ENCODE data around the gene CDKN2AIP. TPM values are rescaled to one million over a fixed set of nuclear protein-coding genes. Genes with fewer than 3 reads are reported as not detected.
"Not testable (repeated sequence)": the region's sequence is repeated elsewhere in the genome, so short reads cannot be mapped to it uniquely, and the experiment has no call there.

The CDKN2AIP gene
- total RNA-seq, 2 experiments from 2014 or later = 25.2 to 25.9 TPM

- ChIA-PET POLR2A (no interaction called here), CTCF (no interaction called here)
Measured at GRCh38 chr4:183438458-183439113, 5.8 kb upstream of the CDKN2AIP start.

GRCh38 chr4:183441276-183441675 is 3.2 kb upstream of the CDKN2AIP start:
- POLR2A ChIA-PET = no interaction called here
- CTCF ChIA-PET = no interaction called here

- POLR2A ChIA-PET = interaction anchor here (0.7 to 1.3 kb wide), 5 partner anchors 13 to 1765 kb away, joined by 3 to 5 read pairs (median 4); partner anchors contain the start of genes RWDD4 and TRAPPC11
- CTCF ChIA-PET = interaction anchor here (1.1 to 1.7 kb wide), 3 partner anchors 36 to 62 kb away, joined by 3 to 8 read pairs (median 4); no protein-coding TSS in a partner anchor
Measured at GRCh38 chr4:183443655-183444213, 702 bp upstream of the CDKN2AIP start.

- POLR2A ChIA-PET = interaction anchor here (1.2 to 1.5 kb wide), 2 partner anchors 10 to 60 kb away, joined by 3 to 7 read pairs; partner anchors contain the start of gene ING2
- CTCF ChIA-PET = no interaction called here
Measured at GRCh38 chr4:183445097-183445428, 627 bp downstream of the CDKN2AIP start.

GRCh38 chr4:183447646-183448045 is 3.2 kb downstream of the CDKN2AIP start:
- CTCF ChIA-PET = no interaction called here
- POLR2A ChIA-PET = no interaction called here

GRCh38 chr4:183448436-183448835 is 4.0 kb downstream of the CDKN2AIP start:
- ChIA-PET POLR2A (no interaction called here), CTCF (no interaction called here)

GRCh38 chr4:183449193-183449882 is 4.9 kb downstream of the CDKN2AIP start:
- CTCF ChIA-PET = no interaction called here
- POLR2A ChIA-PET = no interaction called here

- ChIA-PET POLR2A (no interaction called here), CTCF (no interaction called here)
Measured at GRCh38 chr4:183450108-183450507, 5.7 kb downstream of the CDKN2AIP start.

- POLR2A ChIA-PET = no interaction called here
- CTCF ChIA-PET = no interaction called here
Measured at GRCh38 chr4:183455431-183456195, 11.2 kb downstream of the CDKN2AIP start.

- POLR2A ChIA-PET = no interaction called here
- CTCF ChIA-PET = no interaction called here
Measured at GRCh38 chr4:183458005-183458404, 13.6 kb downstream of the CDKN2AIP start.

GRCh38 chr4:183463903-183464619 is 19.6 kb downstream of the CDKN2AIP start:
- POLR2A ChIA-PET, CTCF ChIA-PET: not testable (repeated sequence)

GRCh38 chr4:183465879-183466278 is 21.4 kb downstream of the CDKN2AIP start:
- CTCF ChIA-PET, POLR2A ChIA-PET: not testable (repeated sequence)

- POLR2A ChIA-PET = no interaction called here
Measured at GRCh38 chr4:183467246-183467645, 22.8 kb downstream of the CDKN2AIP start.

GRCh38 chr4:183468210-183469095 is 24.0 kb downstream of the CDKN2AIP start:
- ChIA-PET POLR2A (no interaction called here), CTCF (interaction anchor here (0.6 kb wide), 1 partner anchor 8 kb away, joined by 3 read pairs; no protein-coding TSS in a partner anchor)

More at GRCh38 chr4:183467246-183467645, 22.8 kb downstream of the CDKN2AIP start:
- CTCF ChIA-PET = no interaction called here

- CTCF ChIA-PET = interaction anchor here (1.0 kb wide), 1 partner anchor 133 kb away, joined by 4 read pairs; no protein-coding TSS in a partner anchor
- POLR2A ChIA-PET = no interaction called here
Measured at GRCh38 chr4:183469285-183469684, 24.8 kb downstream of the CDKN2AIP start.

- CTCF ChIA-PET = interaction anchor here (1.0 kb wide), 1 partner anchor 132 kb away, joined by 4 read pairs; no protein-coding TSS in a partner anchor
- POLR2A ChIA-PET = no interaction called here
Measured at GRCh38 chr4:183469936-183470335, 25.5 kb downstream of the CDKN2AIP start.

GRCh38 chr4:183470821-183471220 is 26.4 kb downstream of the CDKN2AIP start:
- ChIA-PET CTCF (no interaction called here), POLR2A (no interaction called here)

GRCh38 chr4:183471946-183472708 is 27.7 kb downstream of the CDKN2AIP start:
- CTCF ChIA-PET = no interaction called here
- POLR2A ChIA-PET = no interaction called here

All from activated CD8-positive, alpha-beta memory T cell treated with anti-CD3 and anti-CD28 coated beads for 36 hours (primary cell).